HT1080 (cell line): ENCODE measurements around the gene DDX56. TPM values are rescaled to one million over a fixed set of nuclear protein-coding genes. Genes with fewer than 3 reads are reported as not detected.
"Not testable (repeated sequence)": the region's sequence is repeated elsewhere in the genome, so short reads cannot be mapped to it uniquely, and the experiment has no call there.

Experiments
- DNase-seq: peaks from one replicate; pipeline ENCODE4 v3.0.0-alpha.2; 2015; ENCODE audit warnings: low read depth
- total RNA-seq: library from RNA; depleted of rRNA; stranded (reverse); fragments of >200 nt; shearing (Covaris generic); gene quantifications from 2 replicates; pipeline ENCODE4 v1.2.3, GENCODE V29; 2014

The DDX56 gene
- total RNA-seq, 1 experiment from 2014 or later = 159 TPM

DNA sequence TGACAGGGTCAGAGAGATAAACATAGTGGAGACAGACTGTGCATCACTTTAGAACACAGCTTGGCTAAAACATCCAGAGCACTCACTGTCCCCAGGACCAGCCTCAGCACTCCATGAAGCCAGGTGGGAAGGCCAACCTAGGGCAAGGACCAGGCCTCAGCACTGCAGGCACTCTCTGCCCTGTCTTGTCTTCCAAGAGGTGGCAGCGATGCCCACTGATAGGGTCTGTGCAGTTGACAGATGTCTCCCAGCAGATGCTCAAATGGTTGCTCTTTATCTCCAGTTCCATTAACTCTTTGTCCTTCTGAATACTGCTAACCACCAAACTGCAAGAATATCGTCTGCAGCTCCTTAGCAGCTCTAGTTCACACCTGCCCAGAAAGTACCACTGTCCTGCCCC, 9.1 kb downstream of the DDX56 start:
- DNase-seq = no peak

DNA sequence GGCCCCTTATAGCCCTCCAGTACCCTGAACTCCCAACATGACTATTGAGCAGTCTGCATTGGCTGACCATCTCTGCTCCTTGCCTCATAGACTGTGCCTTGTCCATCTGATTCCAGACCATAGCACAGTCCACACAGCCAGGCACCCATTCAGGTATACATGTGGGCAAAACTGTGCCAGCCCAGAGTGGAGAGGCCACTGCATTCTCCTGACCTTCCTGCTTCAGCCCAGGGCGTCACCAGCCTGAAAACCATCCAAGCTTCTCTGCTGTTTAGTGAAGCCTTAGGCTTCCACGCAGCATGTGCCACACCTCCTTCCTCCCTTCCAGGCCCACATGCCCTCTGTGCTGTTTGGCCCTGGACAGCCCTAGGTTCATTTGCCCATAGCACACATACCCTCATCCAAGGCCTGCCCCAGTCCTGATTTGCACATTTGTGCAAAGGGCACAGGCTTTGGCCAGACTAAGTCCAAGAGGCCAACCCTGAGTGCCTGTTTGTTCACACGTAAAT, 10.5 kb downstream of the DDX56 start:
- no peak for DNase-seq

DNA sequence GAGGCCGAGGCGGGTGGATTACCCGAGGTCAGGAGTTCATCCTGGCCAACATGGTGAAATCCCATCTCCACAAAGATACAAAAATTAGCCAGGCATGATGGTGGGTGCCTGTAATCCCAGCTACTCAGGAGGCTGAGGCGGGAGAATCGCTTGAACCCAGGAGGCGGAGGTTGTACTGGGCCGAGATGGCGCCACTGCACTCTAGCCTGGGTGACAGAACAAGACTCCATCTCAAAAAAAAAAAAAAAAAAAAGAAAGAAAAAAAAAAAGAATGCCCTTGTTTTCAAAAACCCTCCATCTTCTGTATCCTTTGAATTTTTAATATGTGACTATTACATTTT, 11.1 kb downstream of the DDX56 start:
- DNase-seq = not testable (repeated sequence)

DNA sequence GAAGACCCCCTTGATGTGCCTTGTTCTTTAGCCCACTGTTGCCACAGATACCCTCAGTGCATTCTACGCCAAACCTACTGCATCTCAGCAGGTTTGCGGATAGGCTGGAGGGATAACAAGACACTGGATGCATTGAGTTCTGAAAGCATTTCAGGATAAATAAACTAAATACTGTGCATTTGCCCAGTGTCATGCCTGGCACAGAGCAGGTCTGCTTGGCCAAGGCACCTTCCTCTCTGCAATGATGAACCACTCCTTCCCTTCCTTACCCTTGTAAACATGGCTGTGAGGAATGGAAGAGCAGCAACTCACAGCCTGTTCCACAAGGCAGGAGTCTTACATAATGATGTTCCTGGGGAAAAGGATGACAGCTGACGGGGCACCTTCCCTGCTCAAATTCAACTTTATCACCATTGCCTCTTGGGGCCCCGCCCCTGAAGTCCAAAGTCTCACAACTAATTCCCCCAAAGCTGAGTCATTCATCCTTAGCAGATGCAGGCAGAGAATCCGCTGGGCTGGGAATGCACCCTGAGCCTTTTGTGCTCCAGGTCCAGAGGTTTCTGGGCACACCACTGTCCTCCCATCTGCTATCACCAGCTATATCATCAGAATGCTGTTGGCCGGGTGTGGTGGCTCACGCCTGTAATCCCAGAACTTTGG, 11.6 kb downstream of the DDX56 start:
- DNase-seq = peak; percentile 60

DNA sequence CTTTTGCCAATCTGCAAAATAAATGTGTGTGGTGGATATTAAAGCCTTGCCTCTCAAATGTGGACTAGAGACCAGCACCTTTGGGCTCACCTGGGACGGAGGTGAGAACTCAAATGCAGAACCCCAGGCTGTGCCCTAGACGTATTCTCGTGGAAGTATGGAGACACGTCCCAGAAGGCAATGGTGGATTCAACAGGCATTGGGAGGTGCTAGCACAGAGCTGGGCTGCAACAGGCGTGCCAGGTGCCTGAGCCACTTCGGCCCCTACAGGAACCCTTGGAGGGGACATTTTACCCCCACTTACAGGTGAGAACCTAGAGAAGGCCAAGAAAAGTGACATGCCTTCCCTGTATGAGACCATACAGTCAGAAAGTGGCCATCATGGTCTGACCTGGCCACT, 12.2 kb downstream of the DDX56 start:
- no peak for DNase-seq

DNA sequence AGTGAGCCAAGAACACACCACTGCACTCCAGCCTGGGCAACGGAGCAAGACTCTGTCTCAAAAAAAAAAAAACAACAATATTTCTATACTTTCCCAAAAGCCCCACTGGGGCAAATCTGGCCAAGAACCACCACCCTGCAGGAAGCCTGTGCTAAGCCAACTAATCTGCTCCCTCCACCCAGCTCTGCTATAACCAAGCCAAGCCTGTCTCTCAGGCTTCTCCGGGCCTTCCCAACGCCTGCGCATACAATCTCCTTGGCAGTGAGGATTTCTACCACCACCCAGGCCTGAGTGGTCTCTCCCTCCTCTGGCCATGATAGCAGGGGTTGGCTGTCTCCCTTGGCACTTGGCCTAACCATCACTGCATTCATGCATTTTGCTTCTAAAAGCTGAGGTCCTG, 14.2 kb downstream of the DDX56 start:
- DNase-seq = no peak

DNA sequence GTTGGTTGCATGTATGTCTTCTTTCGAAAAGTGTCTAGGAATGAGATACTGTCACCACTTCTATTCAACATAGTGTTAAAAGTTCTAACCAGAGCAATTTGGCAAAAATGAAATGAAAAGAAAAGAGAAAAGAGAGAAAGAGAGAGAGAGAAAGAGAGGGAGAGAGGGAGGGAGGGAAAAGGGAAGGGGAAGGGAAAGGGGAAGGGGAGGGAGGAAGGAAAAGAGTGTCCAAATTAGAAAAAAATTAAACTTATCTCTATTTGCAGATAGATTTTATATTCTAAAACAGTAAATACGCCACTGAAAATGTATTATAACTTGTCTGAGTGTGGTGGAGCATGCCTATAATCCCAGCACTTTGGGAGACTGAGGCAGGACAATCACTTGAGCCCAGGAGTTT, 16.2 kb downstream of the DDX56 start:
- no peak for DNase-seq

DNA sequence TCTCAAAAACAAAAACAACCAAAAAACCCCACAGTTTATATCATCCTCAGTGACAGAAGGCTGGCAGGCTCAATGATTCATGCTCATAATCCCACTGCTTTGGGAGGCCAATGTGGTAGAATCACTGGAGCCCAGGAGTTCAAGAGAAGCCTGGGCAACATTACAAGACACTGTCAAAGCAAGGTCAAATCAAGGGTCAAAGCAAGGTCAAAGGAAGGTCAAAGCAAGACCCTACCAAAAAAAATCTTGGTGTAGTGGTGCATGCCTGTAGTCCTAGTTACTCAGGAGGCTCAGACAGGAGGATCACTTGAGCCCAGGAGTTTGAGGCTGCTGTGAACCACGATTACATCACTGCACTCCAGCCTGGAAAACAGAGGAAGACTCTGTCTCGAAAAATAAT, 18.4 kb downstream of the DDX56 start:
- DNase-seq = no peak

DNA sequence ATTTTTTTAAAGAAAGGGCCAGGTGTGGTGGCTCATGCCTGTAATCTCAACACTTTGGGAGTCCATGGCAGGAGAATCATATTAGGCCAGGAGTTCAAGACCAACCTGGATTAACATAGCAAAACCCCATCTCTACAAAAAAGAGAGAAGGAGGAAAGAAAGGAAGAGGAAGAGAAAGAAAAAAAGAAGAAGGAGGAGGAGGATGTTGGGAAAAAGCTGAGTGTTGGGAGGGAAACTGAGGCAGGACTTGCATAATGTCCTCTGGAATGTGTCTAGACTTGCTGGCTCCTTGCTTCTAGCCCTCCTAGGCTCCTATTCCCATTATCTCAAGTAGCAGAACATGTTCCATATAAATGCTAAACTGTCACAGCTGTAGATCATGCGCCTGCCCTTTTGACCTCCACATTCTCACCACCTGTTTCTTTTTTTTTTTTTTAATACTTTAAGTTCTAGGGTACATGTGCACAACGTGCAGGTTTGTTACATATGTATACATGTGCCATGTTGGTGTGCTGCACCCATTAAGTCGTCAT, 21.2 kb downstream of the DDX56 start:
- DNase-seq = not testable (repeated sequence)

DNA sequence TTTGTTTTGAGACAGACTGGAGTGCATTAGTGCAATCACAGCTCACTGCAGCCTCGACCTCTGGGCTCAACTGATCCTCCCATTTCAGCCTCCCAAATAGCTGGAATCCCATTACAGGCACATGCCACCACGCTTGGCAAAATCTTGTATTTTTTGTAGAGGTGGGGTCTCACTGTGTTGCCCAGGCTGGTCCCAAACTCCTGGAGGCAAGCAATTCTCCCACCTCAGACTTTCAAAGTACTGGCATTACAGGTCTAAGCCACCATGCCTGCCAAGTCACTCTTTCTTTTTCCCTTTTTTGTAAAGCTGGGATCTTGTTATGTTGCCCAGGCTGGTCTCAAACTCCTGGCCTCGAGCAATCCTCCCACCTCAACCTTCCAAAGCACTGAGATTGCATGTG, 24.3 kb downstream of the DDX56 start:
- no peak for DNase-seq

DNA sequence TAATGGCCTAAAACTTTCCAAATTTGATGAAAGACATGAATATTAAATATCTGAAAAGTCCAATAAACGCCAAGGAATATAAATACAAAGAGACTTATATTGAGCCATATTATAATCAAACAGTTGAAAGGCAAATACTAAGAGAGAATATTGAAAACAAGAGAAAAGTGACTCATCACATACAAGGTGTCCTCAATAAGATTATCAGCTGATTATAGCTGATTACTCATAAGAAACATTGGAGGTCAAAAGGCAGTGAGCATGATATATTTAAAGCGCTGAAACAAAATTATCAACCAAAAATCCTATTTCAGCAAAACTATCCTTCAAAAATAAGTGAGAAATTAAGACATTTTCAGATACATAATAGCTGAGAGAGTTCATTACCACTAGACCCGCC, 24.8 kb downstream of the DDX56 start:
- DNase-seq = no peak

DNA sequence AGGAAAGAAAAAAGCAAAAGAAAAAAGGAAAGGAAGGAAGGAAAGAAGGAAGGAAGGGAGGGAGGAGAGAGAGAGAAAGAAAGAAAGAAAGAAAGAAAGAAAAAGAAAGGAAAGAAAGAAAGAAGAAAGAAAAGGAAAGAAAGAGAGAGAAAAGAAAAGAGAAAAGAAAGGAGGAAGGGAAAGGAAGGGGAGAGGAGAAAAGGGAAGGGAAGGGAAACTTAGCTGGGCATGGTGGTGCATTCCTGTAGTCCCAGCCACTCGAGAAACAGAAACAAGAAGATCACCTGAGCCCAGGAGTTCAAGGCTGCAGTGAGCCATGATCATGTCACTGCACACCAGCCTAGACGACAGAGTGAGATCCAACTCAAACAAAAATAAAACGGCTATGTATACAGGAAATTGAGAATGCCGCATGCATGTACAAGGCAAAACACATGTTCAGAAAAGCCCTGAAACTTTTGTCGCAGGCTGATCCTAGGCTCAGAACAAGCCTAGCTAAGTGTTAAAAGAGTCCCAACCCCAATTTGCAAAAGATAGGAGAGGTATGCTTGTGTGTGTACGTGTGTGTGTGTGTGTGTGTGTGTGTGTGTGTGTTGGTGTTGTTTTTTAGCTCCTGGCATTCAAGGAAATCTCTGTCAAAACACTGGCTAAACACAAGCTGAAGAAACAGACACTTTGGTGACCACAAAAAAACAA, 26.0 kb downstream of the DDX56 start:
- no peak for DNase-seq

DNA sequence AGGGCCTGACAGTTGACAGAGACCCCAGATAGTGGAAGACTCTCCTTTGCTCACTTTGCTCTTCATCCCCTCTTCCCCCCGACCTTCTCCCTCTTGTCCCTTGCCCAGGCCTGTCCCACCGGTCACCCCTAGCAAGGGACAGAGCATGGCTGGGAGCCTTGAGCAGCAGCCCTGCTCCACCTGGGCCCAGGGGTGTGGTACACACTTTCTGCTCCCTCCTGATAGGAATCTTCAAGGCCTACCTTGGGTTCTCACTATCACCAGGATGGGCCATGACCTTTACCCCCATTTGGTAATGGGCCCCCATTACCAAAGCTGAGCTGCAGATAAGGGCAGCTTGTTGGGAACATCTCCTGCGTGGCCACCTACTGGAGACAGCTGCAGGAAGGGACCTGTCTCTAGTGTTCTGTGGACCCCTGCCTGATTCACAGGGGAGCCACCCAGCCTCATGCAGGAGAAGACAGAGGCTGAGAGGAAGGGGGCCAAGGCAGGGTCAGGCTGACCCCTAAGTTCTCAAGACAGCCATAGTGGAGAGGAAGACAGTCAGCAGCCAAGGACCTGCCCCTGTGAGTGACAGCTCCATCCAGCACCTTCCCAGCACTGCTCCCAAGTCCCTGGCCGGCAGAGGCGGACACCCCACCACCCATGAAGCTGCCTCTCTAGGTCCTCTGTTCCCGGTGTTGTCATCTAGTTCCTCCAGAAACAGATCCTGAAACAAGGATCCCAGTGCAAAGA, 31.7 kb downstream of the DDX56 start:
- no peak for DNase-seq

DNA sequence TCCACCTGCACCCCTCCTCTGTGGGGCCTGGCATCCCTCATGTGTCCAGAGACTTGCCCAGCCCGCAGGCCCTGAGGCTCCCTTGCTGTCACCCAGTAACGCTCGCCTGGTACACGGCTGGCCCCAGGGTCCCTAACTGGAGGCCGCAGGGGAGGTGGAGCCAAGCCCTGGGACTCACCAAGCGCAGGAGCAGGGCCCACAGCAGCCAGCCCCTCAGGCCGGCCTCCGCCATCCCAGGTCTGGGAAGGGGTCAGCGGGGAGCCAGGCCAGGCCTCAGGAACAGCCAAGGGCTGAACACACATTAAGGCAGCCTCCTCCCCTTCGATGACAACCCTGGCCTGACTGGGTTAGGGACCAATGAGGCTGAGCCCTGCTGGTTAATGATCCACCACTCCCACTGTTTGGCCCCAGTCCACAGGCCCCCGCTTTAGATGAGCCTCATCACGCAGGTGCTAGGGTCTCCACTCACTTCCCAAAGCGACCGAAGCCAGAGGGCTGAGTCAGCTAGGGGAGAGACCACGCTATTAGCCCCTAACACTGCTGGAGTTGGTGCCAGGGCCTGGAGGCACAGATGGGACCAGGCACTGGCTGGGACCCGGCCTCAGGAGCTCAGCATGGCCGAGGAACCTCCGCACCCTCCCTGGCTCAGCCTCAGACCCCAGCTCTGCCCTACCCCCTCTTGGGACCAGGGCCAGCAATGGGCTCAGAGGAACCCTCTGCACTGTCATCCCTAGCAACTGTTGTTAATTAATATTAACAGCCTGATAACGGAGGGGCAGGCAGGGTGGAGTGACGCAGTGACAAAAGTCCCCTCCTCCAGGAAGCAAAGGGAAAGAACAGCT, 32.5 kb downstream of the DDX56 start, which contains the start of gene NPC1L1:
Gene NPC1L1, minus strand, starts transcription at position 303 of the 842 bp plus-strand sequence. Its CDS starts 71 bp downstream, at position 232.
- DNase-seq = no peak

DNA sequence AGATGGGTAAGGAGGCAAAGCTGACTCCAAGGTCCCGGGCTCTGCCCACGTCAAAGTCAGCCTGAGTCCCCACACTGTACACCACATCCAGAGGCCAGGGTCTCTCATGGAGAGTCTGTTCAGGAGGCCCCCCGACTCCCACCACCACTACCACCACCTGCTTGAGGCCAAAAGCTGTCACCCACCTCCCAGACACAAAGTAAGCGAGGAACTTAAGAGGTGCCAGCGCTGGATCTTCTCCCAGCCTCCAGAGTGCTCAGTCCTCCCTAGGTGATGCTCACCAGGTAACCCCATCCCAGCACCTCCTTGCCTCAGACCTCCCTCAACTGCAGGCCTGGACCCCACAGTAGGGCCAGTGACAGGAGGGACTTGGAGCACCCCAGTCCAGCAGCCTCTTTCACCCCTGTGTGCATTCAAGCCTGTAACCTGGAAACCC, 33.1 kb downstream of the DDX56 start:
- no peak for DNase-seq

DNA sequence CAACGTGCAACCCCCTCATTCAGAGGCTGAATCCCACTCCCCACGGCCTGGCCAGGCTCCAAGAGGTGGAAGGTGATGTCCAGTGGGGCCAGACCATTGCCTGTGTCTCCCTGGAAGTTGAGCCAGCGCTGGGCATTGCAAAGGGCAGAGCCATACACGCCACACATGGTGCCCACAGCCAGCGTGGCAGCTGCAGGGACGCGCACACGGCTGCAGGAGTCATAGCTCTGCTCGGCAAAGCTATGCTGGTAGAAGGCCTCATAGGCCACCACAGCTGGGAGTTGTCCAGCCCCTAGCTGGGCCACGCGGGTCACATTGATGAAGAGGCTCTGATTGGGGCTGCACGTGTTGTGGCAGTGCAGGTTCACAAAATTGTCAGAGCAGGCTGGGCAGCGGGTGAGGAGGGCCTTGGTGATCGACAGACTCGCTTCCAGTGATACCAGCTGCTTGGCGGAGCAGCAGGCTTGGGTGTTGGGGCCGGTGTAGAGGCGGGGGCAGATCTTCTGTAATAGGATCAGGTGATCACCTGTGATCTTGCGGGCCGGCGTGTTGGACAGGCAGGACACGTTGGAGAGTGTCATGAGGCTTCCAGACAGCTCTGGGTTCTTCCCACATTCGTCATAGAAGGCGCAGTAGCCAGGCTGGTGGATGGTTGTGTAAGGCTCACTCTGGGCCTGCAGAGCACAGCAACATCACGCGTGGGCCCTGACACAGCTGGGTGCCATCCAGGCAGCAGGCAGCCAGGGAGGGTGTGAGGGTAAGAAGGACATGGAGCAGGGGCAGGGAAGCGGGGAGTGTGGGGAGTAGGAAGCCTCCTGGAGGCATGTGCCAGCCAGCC, 33.8 kb downstream of the DDX56 start:
- DNase-seq = no peak

DNA sequence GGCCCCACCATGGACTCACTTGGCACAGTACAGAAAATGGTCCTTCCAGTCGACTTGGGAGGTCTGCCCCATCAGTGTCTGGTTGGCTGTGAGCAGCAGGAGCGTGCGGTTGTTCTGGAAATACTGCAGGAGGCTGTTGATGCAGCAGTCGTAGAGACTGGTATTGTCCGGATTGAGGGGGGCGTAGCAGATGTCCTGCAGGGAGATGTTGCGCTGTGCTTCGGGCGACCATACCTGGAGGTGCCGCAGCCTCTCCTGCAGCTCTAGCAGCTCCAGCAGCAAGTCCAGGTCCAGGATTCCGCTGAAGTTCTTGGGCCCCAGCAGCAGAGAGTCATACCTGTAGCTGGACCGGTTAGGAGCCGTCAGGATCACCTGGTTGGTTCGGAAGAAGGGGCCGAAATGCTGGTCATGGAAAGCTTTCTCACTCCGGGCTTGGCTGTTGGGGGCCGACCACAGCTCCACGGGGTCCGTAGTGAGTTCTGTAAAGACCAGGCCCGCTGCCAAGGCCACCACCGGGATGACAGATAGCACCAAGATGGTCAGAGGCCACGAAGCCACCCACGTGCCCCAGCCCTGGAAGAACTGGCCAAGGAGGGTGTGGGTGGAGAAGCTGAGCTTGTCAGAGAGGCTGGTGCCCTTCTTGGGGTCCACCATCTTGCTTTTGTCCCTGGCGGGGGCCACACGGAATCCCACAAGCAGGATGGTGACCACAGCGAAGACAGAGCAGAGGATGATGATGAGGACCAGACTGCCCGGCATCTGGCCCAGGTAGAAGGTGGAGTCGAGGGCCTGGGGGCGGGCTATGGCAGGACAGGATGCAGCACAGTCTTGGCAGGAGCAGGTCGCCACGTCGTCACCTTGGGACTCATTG, 34.7 kb downstream of the DDX56 start:
- DNase-seq = no peak

DNA sequence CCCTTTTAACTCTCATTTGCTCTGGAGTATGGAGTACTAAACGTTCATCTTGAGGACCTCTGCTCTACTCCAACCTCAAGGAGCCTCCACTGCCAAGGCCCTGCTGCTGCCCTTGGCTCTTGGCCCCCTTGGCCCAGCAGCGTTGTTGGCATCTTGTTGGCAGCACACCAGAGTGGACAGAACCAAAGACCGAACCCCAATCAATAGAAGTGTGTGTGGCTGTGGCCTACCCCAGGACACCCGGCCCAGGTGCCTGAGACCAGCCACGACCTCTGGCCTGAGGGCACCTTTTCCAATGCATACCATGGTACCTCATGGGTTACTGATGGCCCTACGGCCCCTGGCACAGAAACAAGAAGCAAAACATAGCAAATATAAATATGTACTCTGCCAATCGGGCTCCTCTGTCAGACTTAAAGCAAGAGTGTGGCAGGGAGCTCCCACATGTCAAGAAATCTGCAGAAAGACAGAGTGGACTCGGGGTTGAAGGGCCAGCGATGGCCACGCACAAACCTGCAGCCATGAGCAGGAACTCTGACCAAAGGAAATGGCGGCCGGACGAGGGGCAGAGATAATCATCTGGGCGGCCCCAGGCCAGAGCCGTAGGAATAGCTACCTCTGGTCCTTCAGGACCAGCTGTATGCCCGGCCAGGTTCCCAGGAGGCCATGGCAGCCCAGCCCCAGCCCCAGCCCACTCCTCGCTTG, 35.5 kb downstream of the DDX56 start:
- DNase-seq = no peak

DNA sequence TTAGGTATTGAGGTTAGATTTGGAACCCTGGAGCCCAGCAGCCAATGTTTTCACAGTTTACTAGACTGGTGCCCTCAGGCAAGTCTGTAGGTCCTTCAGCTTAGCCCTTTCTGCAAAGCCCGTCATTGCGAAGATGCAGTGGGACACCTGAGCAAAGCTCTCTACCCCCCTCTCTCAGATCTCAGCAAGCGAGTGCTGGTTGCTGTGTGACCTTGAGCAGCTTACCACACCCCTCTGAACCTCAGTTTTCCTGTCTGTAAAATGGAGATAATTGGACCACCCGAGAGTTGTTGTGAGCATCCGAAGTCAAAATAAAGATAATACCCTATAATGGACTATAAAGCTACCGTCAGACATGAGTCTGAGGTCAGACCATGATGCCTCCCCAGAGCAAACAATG, 36.3 kb downstream of the DDX56 start:
- DNase-seq = no peak
